GM15510 (cell line): ENCODE measurements around the gene TROAP.

Experiments used
- POLR2A ChIP-seq: IDR thresholded peaks from 3 replicates; pipeline ENCODE4 v1.6.1; 2011; ENCODE audit warnings: borderline replicate concordance; ENCODE audit not compliant: insufficient read length; ENCODE audit errors: extremely low read depth

The TROAP gene

GRCh38 chr12:49368240-49368600 is 45.2 kb downstream of the TROAP start:
- no peak for TF ChIP-seq POLR2A

- TF ChIP-seq POLR2A: peak; percentile 20
Observed at GRCh38 chr12:49369411-49370145, 46.5 kb downstream of the TROAP start.

DNA sequence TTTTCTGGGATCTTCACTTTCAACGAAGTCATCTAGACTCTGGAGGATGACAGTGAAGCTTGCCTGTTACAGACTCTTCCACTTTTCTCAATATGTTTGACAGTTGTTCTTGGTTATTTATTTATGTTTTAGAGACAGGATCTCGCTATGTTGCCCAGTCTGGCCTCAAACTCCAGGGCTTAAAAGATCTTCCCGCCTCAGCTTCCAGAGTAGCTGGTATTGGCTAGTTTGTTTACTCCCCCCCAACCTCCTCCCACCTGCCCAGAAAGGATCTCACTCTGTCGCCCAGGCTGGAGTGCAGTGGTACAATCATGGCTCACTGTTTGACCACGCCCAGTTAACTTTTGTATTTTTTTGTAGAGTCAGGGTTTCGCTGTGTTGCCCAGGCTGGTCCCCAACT is 47.5 kb downstream of the TROAP start:
- TF ChIP-seq POLR2A: no peak

DNA sequence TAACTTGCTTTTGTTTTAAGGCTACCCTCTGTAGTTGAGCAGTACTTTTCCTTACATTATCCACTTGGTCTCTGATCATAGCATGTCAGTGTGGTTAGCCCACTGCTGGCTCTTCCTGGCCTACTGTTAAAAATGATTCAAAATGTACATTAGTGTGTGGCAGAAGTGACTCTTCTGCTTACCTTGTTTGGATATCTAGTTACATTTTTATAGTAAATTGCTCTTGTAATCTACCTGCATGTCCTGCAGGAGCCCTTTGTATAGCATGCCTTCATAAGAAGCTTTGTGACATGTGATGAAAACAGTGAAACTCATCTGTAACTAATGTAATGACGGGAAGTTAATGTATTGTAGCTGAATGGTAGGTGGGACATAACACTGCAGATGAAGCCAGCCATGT is 52.4 kb downstream of the TROAP start:
- TF ChIP-seq POLR2A: no peak

GRCh38 chr12:49377386-49377785 is 54.3 kb downstream of the TROAP start:
- no peak for TF ChIP-seq POLR2A
